HCT116 (cell line): ENCODE data around the gene PYGB. TPM values are rescaled to one million over a fixed set of nuclear protein-coding genes. Genes with fewer than 3 reads are reported as not detected.

Experiments used
- ATAC-seq: fragments of 200-7000 bp; cut with Tn5 transposase; 2 replicates; pipeline ENCODE4 v1.9.1; 2020; ENCODE audit warnings: mild to moderate bottlenecking, moderate library complexity
- BruUV-seq: library from RNA; stranded (reverse); fragments of 400-500 nt; replicated peaks from 2 replicates; lab custom pipeline; 2021; lab: Mats Ljungman, UMichigan
- CTCF ChIA-PET: fragments of 300-600 bp; sonication (Branson Sonifier 250); formaldehyde crosslinking; loops from one replicate; lab custom pipeline; 2021; ENCODE audit warnings: antibody characterized with exemption; lab: Charles Lee
- POLR2A ChIA-PET: fragments of 300-600, 350-600 bp; sonication (Branson Sonifier 250); formaldehyde crosslinking; loops from one replicate; lab custom pipeline; 2021; ENCODE audit warnings: antibody characterized with exemption; lab: Charles Lee
- RAD21 ChIA-PET, 2 experiments: fragments of 300-600 bp; sonication (Branson Sonifier 250); formaldehyde crosslinking; loops; one replicate each; lab custom pipeline; 2023; ENCODE audit warnings: low total read pairs in 2 of 2; ENCODE audit not compliant: uncharacterized antibody in 2 of 2, unreplicated experiment in 2 of 2, low non-redundant PET in 1 of 2; lab: Charles Lee
- DNase-seq: peaks from one replicate; pipeline ENCODE4 v3.0.0-alpha.2; 2010; ENCODE audit warnings: low read depth, low spot score
- H2AFZ ChIP-seq: fragments of 200-600 bp; shearing (Covaris generic), sonication (generic); 2 replicates; pipeline ENCODE4 v1.6.1; 2017; ENCODE audit warnings: low read depth, mixed run types, mixed read lengths, antibody characterized with exemption, low read length; ENCODE audit not compliant: poor library complexity, severe bottlenecking
- H3K27ac ChIP-seq: 2 replicates; pipeline ENCODE4 v1.5.1; 2012; ENCODE audit warnings: low read depth, low read length
- H3K27me3 ChIP-seq: fragments of 200-600 bp; sonication (generic); 2 replicates; pipeline ENCODE4 v1.6.1; 2016; ENCODE audit warnings: mixed run types, low read length, mixed read lengths; ENCODE audit not compliant: insufficient read depth
- H3K36me3 ChIP-seq, 2 experiments: fragments of 200-500 bp in 1 of 2; fragments of 200-600 bp in 1 of 2; sonication (Bioruptor generic) in 1 of 2; sonication (generic) in 1 of 2; 2 replicates each; pipeline versions ENCODE4 v1.5.1 to v1.6.1; 2014 to 2016; ENCODE audit warnings: low read length in 2 of 2, inconsistent platforms in 1 of 2, mixed read lengths in 1 of 2, mixed run types in 1 of 2; ENCODE audit not compliant: insufficient read depth in 2 of 2, control insufficient read depth in 1 of 2
- H3K4me1 ChIP-seq, 2 experiments: fragments of 200-600 bp in 1 of 2; sonication (generic) in 1 of 2; 2 replicates each; pipeline versions ENCODE4 v1.5.1 to v1.6.1; 2012 to 2017; ENCODE audit warnings: low read length in 2 of 2, inconsistent platforms in 1 of 2, mild to moderate bottlenecking in 1 of 2, mixed read lengths in 1 of 2, mixed run types in 1 of 2, moderate library complexity in 1 of 2; ENCODE audit not compliant: insufficient read depth in 2 of 2, control insufficient read depth in 1 of 2
- H3K4me2 ChIP-seq: fragments of 200-600 bp; sonication (generic); 2 replicates; pipeline ENCODE4 v1.6.1; 2017; ENCODE audit warnings: mixed run types, low read length, mixed read lengths
- H3K4me3 ChIP-seq, 2 experiments: fragments of 200-600 bp in 1 of 2; sonication (generic) in 1 of 2; replicated peaks in 1 of 2; 2 replicates each; pipeline ENCODE4 v1.5.1; 2011 to 2016; ENCODE audit warnings: low read length in 2 of 2, control low read depth in 1 of 2, low read depth in 1 of 2, mild to moderate bottlenecking in 1 of 2, mixed read lengths in 1 of 2, mixed run types in 1 of 2
- H3K79me2 ChIP-seq: fragments of 200-600 bp; sonication (generic); 2 replicates; pipeline ENCODE4 v1.6.1; 2017; ENCODE audit warnings: mild to moderate bottlenecking, mixed run types, low read length, moderate library complexity, mixed read lengths; ENCODE audit not compliant: insufficient read depth
- H3K9ac ChIP-seq: fragments of 200-600 bp; sonication (generic); 2 replicates; pipeline ENCODE4 v1.6.1; 2016; ENCODE audit warnings: low read length, mixed read lengths
- H3K9me2 ChIP-seq: fragments of 200-600 bp; sonication (generic), shearing (Covaris generic); 2 replicates; pipeline ENCODE4 v1.6.1; 2017; ENCODE audit warnings: mixed run types, mild to moderate bottlenecking, moderate library complexity; ENCODE audit not compliant: insufficient read depth
- H3K9me3 ChIP-seq, 2 experiments: fragments of 200-500 bp in 1 of 2; fragments of 200-600 bp in 1 of 2; sonication (Bioruptor generic) in 1 of 2; sonication (generic) in 1 of 2; 2 replicates each; pipeline ENCODE4 v1.6.1; 2014 to 2017; ENCODE audit warnings: low read length in 2 of 2, mixed read lengths in 2 of 2, inconsistent platforms in 1 of 2, low read depth in 1 of 2, mild to moderate bottlenecking in 1 of 2, mixed run types in 1 of 2, moderate library complexity in 1 of 2; ENCODE audit not compliant: control insufficient read depth in 1 of 2, insufficient read depth in 1 of 2
- H4K20me1 ChIP-seq: fragments of 200-600 bp; sonication (generic), shearing (Covaris generic); 2 replicates; pipeline ENCODE4 v1.6.1; 2017; ENCODE audit warnings: mixed run types, mild to moderate bottlenecking, moderate library complexity; ENCODE audit not compliant: insufficient read depth
- RAD21 ChIP-seq: IDR thresholded peaks from 2 replicates; pipeline ENCODE4 v1.6.1; 2012; ENCODE audit warnings: low read depth, mild to moderate bottlenecking
- ZFX ChIP-seq: fragments of 450-650 bp; IDR thresholded peaks from 2 replicates; pipeline ENCODE4 v1.6.1; 2017
- intact Hi-C: fragments of 100-400 bp; cut with micrococcal nuclease; formaldehyde crosslinking; loops from 2 replicates; pipeline ENCODE4 v1.10.0; 2022
- total RNA-seq: library from RNA; stranded (reverse); gene quantifications from one replicate; pipeline ENCODE4 v1.2.1, GENCODE V29; 2021; ENCODE audit not compliant: unreplicated experiment
- TF ChIP-seq, protein P1 (sequence below), 3 experiments: fragments of 200-600 bp in 1 of 3; sonication (generic) in 1 of 3; IDR thresholded peaks in 2 of 3; conservative IDR thresholded peaks in 1 of 3; 2 replicates each; pipeline ENCODE4 v1.5.1; 2012 to 2017; ENCODE audit warnings: low read depth in 2 of 3, low read length in 2 of 3, antibody characterized with exemption in 1 of 3, borderline replicate concordance in 1 of 3, control low read depth in 1 of 3, mild to moderate bottlenecking in 1 of 3, mixed read lengths in 1 of 3, mixed run types in 1 of 3, moderate library complexity in 1 of 3; ENCODE audit not compliant: insufficient read depth in 1 of 3

The PYGB gene
- total RNA-seq, 1 experiment from 2014 or later, result 87.8 TPM

GRCh38 chr20:25336561-25337422, 88.9 kb downstream of the PYGB start:
- intact Hi-C loops, result no loop called here
- DNase-seq, result no peak
- Histone ChIP-seq H2AFZ (no peak overlapping the region), H3K79me2 (peaks cover 7% of the 10 kb centered on the region; the same call in 1 of the 2 replicates), H3K9ac (no peak overlapping the region), H3K4me1 (no peaks in the 10 kb centered on the region), H3K27ac (no peak overlapping the region), H3K27me3 (no peaks in the 10 kb centered on the region), H3K4me3 (no peak overlapping the region), H3K4me2 (no peak overlapping the region), H3K9me3 (no peaks in the 10 kb centered on the region)
- ChIA-PET CTCF (interaction anchor here (0.6 to 1.0 kb wide), 2 partner anchors 62 to 64 kb away, joined by 3 to 6 read pairs; no protein-coding TSS in a partner anchor), POLR2A (no interaction called here)
- no TSS peak for BruUV-seq
- TF ChIP-seq, protein P1, sequence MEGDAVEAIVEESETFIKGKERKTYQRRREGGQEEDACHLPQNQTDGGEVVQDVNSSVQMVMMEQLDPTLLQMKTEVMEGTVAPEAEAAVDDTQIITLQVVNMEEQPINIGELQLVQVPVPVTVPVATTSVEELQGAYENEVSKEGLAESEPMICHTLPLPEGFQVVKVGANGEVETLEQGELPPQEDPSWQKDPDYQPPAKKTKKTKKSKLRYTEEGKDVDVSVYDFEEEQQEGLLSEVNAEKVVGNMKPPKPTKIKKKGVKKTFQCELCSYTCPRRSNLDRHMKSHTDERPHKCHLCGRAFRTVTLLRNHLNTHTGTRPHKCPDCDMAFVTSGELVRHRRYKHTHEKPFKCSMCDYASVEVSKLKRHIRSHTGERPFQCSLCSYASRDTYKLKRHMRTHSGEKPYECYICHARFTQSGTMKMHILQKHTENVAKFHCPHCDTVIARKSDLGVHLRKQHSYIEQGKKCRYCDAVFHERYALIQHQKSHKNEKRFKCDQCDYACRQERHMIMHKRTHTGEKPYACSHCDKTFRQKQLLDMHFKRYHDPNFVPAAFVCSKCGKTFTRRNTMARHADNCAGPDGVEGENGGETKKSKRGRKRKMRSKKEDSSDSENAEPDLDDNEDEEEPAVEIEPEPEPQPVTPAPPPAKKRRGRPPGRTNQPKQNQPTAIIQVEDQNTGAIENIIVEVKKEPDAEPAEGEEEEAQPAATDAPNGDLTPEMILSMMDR (IDR thresholded peaks at IDR 0.05 in 2 of 3, conservative IDR thresholded peaks at IDR 0.05 in 1 of 3; ENCODE audit: borderline replicate concordance in 1 of 3, insufficient read depth in 1 of 3, low read depth in 2 of 3, low read length in 2 of 3), result peak in 2 of 3 experiments; percentile 38 to 40; a peak in 4 of 6 replicates
- TF ChIP-seq ZFX, result no peak
- peak; percentile 49 for TF ChIP-seq RAD21
- TF ChIP-seq, all 23 proteins: peak for 2
- ATAC-seq, result peak; percentile 67; the same call in 1 of the 2 replicates
- Histone ChIP-seq H4K20me1 (no peaks in the 10 kb centered on the region), H3K9me2 (no peaks in the 10 kb centered on the region), H3K36me3 (no peaks in the 10 kb centered on the region)
- RAD21 ChIA-PET, result no interaction called here
